Right ventricle myocardium inferior (tissue), 1 donor: ENCODE results near the gene AK2. TPM values are rescaled to one million over a fixed set of nuclear protein-coding genes. Genes with fewer than 3 reads are reported as not detected.
"Not testable (repeated sequence)": the region's sequence is repeated elsewhere in the genome, so short reads cannot be mapped to it uniquely, and the experiment has no call there.

Experiments used
- ATAC-seq: fragments of 200-7000 bp; cut with Tn5 transposase; one replicate; pipeline ENCODE4 v1.9.1; 2020; ENCODE audit warnings: mild to moderate bottlenecking, moderate library complexity
- DNase-seq: peaks from one replicate; pipeline ENCODE4 v3.0.0; 2021; ENCODE audit errors: missing footprints
- intact Hi-C: fragments of 100-400 bp; cut with DNase I; formaldehyde crosslinking; loops from one replicate; pipeline ENCODE4 v1.11.0; 2022
- total RNA-seq: library from RNA; stranded (reverse); fragmentation: NEBNext Ultra II Directional; extraction: Animal tissue kit (Norgen Biotek cat#: 25700); gene quantifications from one replicate; pipeline ENCODE4 v1.2.1, GENCODE V29; 2021
- donor health status: DM: no; HTN: yes; CAD: no; lungs with severe emphysema.

Gene AK2
- total RNA-seq, 1 donor from 2014 or later: 129 TPM

- DNase-seq: no peak
- intact Hi-C loops: loop anchor here (2.0 kb wide), 1 partner anchor 15 kb away; no protein-coding TSS in a partner anchor
Measured at GRCh38 chr1:33007190-33008050, 29.3 kb downstream of the AK2 start.

DNA sequence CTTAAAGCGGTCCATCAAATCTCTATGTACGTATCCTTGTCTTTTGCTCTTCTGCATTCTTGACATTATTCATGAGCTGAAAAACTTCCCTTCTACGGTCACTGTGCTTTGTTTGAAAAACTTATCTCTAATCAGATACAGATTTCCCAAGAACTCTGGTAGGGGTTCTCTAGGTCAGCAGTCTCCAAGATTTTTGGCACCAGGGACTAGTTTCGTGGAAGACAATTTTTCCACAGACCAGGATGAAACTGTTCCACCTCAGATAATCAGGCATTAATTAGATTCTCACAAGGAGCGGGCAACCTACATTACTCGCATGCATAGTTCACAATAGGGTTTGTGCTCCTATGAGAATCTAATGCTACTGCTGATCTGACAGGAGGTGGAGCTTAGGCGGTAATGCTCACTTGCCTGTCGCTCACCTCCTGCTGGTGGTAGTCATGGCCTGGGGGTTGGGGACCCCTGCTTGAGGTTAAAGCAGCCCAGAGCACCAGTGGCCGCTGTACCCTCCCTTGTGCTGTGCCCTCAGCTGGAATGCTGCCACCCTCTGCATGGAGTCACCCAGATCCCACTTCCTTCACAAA lies 30.8 kb downstream of the AK2 start:
- intact Hi-C loops: no loop called here
- no peak for ATAC-seq
- no peak for DNase-seq

More at GRCh38 chr1:33007190-33008050, 29.3 kb downstream of the AK2 start:
- ATAC-seq: peak; percentile 56

GRCh38 chr1:33005117-33005837 lies 31.4 kb downstream of the AK2 start:
- intact Hi-C loops: no loop called here
- no peak for DNase-seq
- no peak for ATAC-seq

- no peak for DNase-seq
- no peak for ATAC-seq
- intact Hi-C loops: no loop called here
Measured at GRCh38 chr1:33004613-33005012, 32.1 kb downstream of the AK2 start.

DNA sequence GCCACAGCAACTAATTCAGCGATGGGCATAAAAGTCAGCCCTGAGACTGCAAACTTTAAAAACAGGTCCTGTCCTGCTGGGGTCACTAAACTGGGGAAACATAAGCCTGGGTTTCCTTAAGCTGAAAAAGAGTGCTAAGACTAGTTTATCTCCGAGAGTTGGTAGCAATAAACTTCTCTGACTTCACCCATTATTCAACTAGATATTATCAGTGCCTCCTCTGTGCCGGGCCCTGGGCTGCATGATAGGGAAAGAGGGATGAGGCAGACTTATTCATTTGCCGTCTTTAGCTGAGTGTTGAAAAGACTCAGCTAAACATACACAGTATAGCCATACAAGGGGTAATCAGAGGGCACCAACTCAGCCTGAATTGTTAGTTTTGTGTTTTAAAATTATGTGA lies 33.0 kb downstream of the AK2 start:
- intact Hi-C loops: no loop called here
- no peak for DNase-seq
- no peak for ATAC-seq

- ATAC-seq (no peak), DNase-seq (no peak)
- intact Hi-C loops: no loop called here
Measured at GRCh38 chr1:33002006-33002405, 34.7 kb downstream of the AK2 start.

DNA sequence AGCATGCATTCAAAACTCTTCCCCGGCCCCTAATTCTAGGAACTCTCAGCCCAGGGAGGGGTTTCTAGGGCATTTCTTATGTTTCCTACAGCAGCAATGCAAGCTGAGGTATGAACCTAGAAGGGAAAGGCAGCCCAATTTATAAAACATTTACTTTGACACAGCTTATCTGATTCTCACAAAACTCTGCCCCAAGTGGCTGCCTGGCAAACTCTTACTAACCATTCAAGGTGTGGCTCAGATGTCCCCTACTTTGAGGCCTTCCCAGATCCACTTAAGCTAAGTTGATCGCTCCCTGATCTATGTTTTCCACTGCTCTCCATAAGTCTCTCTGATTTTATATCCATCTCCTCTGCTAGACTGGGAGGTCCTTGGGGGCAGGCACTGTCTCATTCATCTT lies 35.4 kb downstream of the AK2 start:
- intact Hi-C loops: no loop called here
- ATAC-seq: no peak
- DNase-seq: no peak

- DNase-seq (no peak), ATAC-seq (no peak)
- intact Hi-C loops: no loop called here
Measured at GRCh38 chr1:33000427-33001026, 36.2 kb downstream of the AK2 start.

DNA sequence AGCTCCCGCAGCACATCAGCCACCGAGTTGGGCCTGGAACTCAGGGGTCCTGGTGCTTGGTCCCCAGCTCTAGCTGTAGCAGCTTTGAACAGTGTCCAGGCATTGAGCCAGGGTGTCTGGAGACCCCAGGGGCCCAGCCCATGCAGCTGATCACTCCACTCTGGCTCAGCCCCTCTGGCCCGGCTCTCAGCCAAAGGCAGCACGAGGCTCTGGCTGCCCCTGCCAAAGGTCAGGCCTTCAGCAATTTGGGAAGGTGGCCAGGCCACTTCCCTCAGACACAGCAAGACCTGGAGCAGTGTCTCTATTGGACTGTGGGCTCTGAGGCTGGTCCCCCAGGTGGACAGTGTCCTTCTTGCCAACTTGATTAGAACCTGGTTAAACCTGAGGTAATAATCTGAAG lies 37.7 kb downstream of the AK2 start:
- intact Hi-C loops: no loop called here
- DNase-seq: peak; percentile 80
- ATAC-seq: peak; percentile 64

GRCh38 chr1:32998064-32998463 lies 38.6 kb downstream of the AK2 start:
- intact Hi-C loops: no loop called here
- peak; percentile 68 for DNase-seq
- no peak for ATAC-seq

DNA sequence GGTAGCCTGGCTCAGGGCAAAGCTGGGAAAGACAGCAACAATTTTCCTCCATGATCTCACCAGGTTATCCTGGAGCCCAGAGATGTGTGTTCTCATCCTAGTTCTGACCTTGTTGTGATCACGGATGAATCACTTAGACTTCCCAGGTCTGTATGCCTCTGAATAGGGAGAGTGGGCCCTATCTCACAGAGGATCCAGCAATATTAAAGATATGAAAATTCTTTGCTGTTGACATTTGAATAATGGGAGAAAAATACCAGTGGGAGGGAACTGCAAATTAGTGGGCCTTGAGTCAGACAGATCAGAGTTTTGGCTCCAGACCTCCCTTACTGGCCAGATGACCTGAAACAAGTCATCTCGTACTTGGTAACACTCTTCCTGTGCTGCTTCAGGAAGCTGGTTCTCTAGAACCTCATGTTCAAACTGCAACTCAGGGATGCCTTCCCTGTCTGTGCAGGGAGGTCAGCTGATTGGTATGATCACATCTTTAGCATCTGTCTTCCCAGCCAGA lies 39.2 kb downstream of the AK2 start:
- ATAC-seq: no peak
- DNase-seq: no peak
- intact Hi-C loops: no loop called here

- intact Hi-C loops: loop anchor here (2.0 kb wide), 1 partner anchor 16 kb away; no protein-coding TSS in a partner anchor
- not testable (repeated sequence) for DNase-seq, ATAC-seq
Measured at GRCh38 chr1:32993324-32993636, 43.4 kb downstream of the AK2 start.

DNA sequence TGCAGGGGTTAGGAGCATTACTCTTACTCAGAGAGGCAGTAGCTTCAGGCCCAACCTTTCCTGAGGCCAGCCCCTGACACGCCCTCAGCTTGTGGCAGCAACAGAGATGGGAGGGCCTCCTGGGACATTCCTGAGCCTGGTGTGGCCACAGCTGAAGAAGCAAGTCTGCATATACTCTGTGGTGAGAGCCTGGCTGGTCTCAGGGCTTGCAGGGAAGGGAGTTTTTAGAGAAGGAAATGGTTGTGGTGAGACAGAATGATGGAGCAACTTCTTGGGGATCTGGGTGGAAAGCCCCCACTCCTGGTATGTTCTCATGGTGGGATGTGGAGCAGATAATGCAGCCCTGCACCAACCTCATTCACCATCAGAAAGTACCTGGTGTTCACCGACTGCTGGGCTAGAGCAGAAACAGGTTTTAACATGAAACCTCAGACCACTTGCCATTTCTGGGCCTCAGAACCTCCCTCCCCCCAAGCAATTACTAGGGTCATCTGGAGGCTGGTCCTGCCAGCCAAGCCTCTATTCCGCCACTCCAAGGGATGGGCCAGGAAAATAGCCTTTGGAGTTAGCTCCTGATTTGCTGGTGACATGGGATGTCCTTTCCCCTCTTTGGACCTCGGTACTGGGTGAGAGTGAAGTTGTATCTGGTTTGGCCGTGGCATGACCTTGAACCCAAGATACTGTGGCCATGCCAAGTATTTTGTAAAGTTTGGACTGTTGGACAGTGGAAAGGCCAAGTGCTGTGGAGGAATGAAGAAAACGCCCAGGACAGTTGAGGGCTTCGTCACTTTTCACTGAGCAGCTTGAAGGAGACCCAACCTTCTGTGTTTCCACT lies 44.0 kb downstream of the AK2 start:
- intact Hi-C loops: loop anchor here (2.0 kb wide), 1 partner anchor 16 kb away; no protein-coding TSS in a partner anchor
- DNase-seq (peak; percentile 87), ATAC-seq (peak; percentile 73)

- ATAC-seq (no peak), DNase-seq (no peak)
- intact Hi-C loops: loop anchor here (2.0 kb wide), 1 partner anchor 17 kb away; no protein-coding TSS in a partner anchor
Measured at GRCh38 chr1:32991819-32992488, 44.7 kb downstream of the AK2 start.

DNA sequence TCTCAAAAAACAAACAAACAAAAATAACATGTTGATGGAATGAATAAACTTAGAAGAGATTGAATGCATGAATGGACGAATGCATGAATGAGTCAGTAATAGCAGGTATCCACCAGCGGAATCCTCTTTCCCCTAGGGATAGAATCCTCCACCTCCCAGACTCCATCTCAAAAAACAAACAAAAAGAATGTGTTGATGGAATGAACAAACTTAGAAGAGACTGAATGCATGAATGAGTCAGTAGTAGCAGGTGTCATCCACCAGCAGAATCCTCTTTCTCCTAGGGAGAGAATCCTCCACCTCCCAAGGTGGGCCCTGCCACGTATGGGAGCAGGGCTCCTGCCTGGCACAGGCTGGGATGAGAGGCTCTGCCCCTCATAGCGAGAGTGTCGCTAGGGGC lies 45.3 kb downstream of the AK2 start:
- ATAC-seq (no peak), DNase-seq (no peak)
- intact Hi-C loops: no loop called here

DNA sequence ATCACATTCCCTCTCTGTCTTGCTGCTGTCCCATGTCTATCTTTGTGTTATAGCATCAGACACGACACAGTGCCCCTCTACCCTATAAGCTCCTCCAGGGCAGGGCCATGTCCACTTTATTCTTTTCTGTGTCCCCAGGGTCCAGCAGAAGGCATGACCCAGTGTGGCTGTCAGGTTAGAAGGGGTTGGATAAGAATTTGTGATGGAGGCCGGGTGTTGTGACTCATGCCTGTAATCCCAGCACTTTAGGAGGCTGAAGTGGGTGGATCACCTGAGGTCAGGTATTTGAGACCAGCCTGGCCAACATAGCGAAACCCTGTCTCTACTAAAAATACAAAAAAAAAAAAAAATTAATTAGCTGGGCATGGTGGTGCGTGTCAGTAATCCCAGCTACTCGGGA lies 45.8 kb downstream of the AK2 start:
- ATAC-seq (no peak), DNase-seq (no peak)
- intact Hi-C loops: no loop called here

DNA sequence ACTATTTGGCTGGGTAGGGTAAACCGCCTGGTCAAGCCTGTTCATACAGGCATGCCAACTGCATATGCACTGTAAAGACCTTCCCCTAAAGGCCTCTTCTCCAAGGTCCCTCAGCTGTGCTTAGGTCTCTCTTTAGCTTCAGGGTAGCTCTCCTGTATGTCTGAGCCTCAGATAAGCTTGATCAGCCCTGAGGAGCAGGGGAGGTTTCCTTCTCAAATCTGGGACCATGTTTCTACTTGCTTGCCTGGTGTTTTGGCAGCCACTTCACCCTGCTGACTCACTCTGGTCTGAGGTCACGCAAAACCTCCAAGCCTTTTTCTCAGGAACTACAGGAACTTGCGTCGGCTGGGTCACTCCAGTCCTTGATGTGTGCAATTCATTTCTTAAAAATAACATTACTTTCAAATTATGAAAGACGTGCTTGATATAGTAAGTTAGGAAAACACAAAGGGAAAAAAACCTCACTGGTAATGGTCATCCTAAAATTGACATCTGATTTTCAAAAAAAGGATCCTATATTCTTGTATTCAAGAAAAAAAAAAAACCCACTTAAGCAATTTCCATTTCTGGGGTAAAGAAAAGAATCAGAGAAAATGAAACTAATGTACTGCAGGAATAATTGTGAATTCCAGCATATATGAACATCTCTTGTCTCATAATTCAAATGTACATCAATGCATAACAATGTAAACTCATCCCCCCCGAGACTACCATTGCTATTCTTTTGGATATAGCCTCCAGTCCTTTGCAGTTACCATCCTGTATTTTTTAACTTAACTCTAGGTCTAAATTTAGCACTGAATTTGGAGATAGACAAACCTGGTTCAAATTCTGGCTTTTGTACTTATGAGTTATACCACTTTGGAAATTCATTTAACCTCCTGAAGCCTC lies 47.3 kb downstream of the AK2 start:
- ATAC-seq: peak; percentile 70
- peak; percentile 87 for DNase-seq
- intact Hi-C loops: no loop called here
